ENCODE results near the gene PDGFB.

DNA sequence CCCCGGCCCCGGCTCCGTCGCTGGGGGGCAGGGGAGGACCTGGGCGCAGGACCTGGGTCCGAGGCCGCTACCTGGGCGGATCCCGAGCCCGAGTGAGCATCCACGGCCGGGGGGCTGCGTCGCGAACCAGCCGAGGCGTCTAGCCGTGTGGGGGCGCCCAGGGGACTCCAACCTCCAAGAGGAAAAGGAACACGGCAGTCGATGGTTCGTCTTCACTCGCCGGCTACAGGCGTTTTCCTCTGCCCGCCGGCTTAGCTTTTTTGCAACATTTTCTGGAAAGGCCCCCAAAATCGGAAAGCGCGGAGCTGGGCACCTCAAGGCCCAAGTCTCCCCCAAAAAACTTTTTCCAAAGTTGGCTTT, 666 bp downstream of the PDGFB start:
- TF ChIP-seq EZH2phosphoT487 (IDR thresholded peaks at IDR 0.05; ENCODE audit: low read depth, severe bottlenecking, unreplicated experiment): no peak
- TF ChIP-seq, protein P1, sequence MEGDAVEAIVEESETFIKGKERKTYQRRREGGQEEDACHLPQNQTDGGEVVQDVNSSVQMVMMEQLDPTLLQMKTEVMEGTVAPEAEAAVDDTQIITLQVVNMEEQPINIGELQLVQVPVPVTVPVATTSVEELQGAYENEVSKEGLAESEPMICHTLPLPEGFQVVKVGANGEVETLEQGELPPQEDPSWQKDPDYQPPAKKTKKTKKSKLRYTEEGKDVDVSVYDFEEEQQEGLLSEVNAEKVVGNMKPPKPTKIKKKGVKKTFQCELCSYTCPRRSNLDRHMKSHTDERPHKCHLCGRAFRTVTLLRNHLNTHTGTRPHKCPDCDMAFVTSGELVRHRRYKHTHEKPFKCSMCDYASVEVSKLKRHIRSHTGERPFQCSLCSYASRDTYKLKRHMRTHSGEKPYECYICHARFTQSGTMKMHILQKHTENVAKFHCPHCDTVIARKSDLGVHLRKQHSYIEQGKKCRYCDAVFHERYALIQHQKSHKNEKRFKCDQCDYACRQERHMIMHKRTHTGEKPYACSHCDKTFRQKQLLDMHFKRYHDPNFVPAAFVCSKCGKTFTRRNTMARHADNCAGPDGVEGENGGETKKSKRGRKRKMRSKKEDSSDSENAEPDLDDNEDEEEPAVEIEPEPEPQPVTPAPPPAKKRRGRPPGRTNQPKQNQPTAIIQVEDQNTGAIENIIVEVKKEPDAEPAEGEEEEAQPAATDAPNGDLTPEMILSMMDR (IDR thresholded peaks at IDR 0.05; ENCODE audit: poor library complexity): no peak
- no peak for TF ChIP-seq EZH2 (IDR thresholded peaks at IDR 0.05; ENCODE audit: borderline replicate concordance)

Data from hepatocyte (in vitro differentiated cells).